Activated CD4-positive, CD25-positive, alpha-beta regulatory T cell (primary cell): ENCODE data around the gene MRPL43.
"Not testable (repeated sequence)": the region's sequence is repeated elsewhere in the genome, so short reads cannot be mapped to it uniquely, and the experiment has no call there.

Experiments
- DNase-seq, 4 experiments: peaks; one replicate each; lab custom pipeline; 2025; lab: John Stamatoyannopoulos, UW

MRPL43 gene

DNA sequence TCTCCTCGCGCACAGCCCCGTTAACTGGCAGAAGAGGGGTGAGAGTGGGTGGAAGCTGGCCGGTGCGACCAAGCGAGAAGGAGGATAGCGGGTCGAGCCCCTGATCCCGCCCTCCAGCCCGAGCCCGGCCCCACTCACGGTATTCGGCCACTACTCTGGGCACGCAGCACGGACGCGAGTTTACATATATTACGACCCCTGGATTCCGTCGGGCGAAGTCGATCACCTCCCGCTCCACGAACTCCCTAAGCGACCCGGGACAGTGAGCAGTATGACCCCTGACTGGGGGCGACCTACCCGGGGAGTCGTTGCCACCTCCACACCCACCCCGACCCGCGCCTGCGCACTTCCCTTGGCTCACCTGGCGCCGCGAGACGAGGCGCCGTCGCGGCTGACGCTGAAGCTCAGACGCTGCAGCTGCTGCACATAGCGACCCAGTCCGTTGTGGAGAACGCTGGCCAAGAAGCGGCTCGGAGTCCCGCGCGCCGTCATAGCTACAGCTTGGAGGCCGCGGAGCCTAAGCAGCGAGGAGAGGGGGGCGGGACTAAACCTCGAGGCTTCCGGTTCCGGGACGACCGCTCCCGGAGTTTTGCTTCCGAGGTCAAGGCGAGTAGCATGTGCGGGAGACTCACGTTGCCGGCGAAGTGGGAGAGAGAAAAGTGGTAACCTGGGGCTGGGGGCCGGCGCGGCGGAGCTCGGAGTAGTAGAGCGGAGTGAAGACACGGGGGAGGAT is at the start of gene MRPL43, which contains the start of gene TWNK:
MRPL43 (minus strand) TSS at position 546 of the 733 bp plus-strand sequence; CDS start at position 492, 54 bp downstream.
TWNK (plus strand) TSS at position 592 of the 733 bp plus-strand sequence. CDS start 668 bp downstream, outside the sequence.
- peak; percentile 74 to 80 (median 77) for DNase-seq

GRCh38 chr10:101036726-101037125 is 49.4 kb upstream of the MRPL43 start:
- no peak for DNase-seq

DNA sequence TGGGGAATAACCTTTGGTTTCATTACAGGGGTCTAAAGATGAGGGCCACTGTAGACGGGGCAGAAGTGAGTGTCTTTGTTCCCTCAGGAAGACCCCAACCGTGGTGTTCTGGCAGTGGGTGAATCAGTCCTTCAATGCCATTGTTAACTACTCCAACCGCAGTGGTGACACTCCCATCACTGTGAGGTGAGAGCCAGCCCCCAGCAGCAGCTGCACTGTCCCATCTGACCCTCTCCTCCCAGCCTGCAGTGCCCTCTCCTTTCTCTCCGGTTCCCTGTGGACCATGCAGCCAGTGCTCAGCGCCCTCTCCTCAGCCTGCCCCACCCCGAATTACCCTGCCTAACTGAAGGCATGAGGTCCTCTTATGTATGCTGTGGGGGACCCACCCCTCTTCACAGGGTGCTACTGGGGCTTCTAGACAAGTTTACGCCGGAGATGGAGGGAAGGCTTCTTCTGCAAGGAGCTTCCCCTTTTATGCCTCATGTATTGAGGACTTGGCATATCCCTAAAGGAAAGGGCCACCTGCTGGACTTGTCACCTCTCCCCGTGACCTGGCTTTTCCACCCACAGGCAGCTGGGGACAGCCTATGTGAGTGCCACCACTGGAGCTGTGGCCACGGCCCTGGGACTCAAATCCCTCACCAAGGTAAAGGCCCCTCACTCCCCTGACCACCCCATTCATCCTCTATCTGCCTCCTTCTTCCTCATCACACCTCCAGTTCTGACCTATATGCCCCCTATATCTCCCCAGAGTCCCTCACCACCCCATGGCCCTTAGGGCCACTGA is 48.8 kb upstream of the MRPL43 start:
- no peak for DNase-seq

- DNase-seq: no peak
Observed at GRCh38 chr10:101035314-101035713, 48.0 kb upstream of the MRPL43 start.

- DNase-seq: not testable (repeated sequence)
Observed at GRCh38 chr10:101034404-101034803, 47.1 kb upstream of the MRPL43 start.

GRCh38 chr10:101033276-101033675 is 46.0 kb upstream of the MRPL43 start:
- no peak for DNase-seq

DNA sequence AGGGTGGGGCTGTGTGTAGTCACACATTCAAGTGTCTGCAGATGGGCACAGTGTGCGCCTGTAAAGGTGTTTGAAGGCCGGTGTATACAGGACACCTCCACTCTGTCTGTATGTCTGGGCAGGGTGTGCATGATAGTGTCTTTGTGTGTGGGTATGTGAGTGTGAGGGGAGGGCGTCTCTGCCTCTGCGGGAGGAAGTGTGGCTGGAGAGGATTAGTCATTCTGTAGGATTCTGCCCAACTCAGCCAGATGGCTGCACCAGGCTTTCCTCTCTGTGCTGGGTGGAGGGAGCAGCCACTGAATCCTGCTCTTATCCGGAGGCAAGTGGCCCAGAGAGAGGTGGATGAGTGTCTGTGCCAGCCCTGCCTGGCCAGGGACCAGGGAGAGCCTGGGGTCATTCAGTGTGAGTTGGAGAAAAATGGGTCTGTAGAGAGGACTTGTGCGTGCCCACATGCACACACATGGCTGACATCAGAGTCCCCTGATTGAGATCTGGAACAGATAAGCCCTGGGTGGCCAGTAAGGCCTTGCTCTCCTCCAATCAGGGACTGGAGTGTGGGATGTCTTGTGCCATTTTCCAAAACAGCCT is 45.4 kb upstream of the MRPL43 start:
- no peak for DNase-seq

DNA sequence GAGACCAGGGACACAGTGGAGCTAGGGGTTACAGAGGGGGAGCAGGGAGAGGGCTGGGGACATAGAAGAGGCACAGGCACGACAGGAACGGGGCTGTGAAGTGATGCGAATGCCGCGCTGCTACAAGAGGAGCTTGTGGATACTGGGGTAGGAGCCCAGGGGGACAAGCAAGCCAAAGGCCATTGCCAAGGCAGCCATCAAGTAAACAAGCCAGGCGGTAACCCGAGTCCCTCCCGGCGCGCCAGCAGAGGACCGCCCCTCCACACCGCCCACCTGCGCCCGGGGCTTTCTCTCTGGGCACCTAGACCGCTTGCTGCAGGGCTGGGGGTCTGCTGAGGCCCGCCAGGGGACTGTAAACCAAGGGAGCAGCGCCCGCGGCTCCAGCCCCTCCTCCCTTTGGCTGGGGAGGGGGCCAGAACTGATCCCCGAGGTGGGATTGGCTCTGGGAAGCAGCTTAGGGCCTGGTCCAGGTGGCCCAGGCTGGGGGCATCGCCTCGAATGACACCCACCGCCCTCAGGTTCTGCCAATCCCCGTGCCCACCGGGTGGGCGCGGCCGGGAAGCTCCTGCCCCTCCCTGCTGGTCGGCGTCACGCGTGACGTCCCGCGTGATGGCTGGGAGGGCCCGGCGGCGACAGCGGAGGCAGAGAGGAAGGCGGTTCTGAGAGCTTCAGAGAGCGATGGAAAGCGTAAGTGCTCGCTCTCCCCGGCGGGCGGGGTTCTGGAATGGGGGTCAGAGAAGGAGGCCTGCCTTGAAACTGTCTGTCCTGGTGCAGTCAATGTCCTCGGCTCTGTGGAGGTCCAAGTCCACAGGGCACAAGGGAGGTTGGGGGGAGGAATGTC is 44.7 kb upstream of the MRPL43 start:
- DNase-seq: peak; percentile 28 to 66 (median 48)

- peak; percentile 93 to 96 (median 94) for DNase-seq
Observed at GRCh38 chr10:101031128-101031795, 44.0 kb upstream of the MRPL43 start, which contains the start of the genes PDZD7 and SFXN3. PDZD7 (minus strand) TSS chr10:101031129; CDS start chr10:101030219, 910 bp downstream. SFXN3 (plus strand) TSS chr10:101031234; CDS start chr10:101034695, 3,461 bp downstream.

DNA sequence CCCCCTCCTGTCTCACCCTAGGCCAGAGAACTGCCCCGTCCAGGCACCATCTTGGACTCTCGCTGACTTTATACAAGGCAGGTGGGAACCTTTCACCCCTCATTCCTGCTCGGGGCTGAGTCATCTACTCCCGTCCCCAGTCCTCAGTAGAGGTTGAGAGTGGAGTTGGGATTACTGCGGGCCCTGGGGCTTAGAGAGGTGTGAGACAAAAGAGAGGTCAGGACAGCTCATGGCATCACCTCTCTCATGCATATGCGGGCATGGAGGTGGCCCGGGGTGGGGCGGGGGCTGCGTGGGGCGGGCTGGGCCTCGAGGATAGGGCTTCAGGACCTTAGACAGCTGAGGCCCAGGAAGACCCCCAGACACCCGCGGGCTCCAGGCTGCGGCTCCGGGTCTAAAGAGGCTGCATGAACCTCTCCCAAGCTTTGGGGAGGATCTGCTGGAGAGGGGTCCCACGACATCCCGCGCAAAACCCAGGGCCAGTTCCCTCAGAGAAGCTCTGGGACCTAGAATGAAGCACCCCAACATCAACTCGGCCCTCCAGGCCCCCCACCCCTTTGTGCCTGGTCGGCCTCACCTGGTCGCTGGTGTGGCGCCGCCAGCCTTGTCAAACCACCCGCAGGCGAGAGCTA is 43.3 kb upstream of the MRPL43 start:
- no peak for DNase-seq

- no peak for DNase-seq
Observed at GRCh38 chr10:101029520-101030295, 42.4 kb upstream of the MRPL43 start.

- DNase-seq: no peak
Observed at GRCh38 chr10:101028446-101029337, 41.4 kb upstream of the MRPL43 start.

GRCh38 chr10:101027106-101027720 is 39.9 kb upstream of the MRPL43 start:
- DNase-seq: no peak

DNA sequence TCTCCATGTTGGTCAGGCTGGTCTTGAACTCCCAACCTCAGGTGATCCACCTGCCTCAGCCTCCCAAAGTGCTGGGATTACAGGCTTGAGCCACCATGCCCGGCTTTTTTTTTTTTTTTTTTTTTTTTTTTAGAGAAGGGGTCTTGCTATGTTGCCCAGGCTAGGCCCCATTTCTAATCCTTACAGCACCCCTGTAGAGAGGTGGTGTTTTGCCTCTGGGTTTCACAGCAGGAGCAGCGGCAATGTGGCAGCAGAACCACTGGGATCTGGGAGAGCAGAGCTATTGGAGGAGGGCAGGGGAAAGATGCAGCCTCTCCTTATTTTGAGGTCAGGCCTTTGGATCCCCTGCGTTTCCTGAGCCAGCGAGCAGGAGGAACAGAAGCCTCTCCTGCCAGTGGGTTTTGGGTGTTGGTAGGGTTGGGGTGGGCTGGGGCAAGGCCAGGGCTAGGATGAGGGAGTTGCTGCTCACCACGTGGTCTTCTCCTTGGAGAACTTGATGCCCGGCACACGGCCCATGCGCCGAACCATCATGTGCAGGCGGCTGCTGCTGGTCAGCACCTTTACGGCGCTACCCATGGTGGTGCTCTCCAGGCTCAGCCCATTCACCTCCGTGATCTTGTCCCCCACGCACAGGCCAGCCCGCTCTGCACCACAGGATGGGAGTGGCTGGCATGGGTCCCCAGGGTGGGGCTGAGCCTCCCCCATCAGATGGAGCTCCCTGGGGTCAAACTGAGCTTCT is 35.8 kb upstream of the MRPL43 start:
- DNase-seq: no peak

- no peak for DNase-seq
Observed at GRCh38 chr10:101021692-101022251, 34.5 kb upstream of the MRPL43 start.

GRCh38 chr10:101021239-101021638 is 33.9 kb upstream of the MRPL43 start:
- DNase-seq: no peak

DNA sequence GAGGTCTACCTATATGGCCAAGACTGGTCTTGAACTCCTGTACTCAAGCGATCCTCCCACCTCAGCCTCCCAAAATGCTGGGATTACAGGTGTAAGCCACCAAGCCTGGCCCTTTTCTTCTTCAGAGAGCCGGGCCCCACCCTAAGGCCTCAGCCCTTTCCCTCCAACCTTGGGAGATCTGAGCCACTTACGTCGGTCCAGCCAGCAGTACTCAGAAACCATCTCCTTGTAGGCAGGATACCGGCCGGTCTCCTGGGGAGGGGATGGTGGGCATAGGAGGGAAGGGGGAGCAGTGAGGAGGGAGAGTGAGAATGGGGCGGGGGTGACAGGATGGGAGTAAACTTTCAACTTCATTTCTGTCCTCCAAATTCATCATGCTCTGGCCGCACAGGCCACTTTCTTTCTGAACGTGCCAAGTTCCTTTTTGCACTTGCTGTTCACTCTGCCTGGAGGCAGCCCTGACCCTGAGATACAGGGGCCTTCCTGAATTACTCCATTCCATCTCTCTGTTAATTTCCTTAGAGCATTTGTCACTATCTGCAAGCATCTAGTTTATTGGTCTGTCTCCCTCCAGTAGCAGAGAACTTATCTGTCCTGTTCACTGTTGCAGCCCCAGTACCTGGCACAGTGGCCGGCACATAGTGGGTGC is 33.3 kb upstream of the MRPL43 start:
- no peak for DNase-seq
